ENCODE data around the gene IRF1. TPM values are rescaled to one million over a fixed set of nuclear protein-coding genes. Genes with fewer than 3 reads are reported as not detected.
A peak's percentile ranks its signal among the peaks of the same experiment; 100 is the strongest.

The IRF1 gene
- total RNA-seq, 2 donors from 2014 or later, result 5.6 to 7.3 TPM

- H3K4me3 Mint-ChIP-seq, result no peak overlapping the region
- WGBS, 2 experiments (ENCODE audit: insufficient coverage in 1 of 2, insufficient read length in 1 of 2), result 62 to 74% methylated on average over 2 of the region's 3 CpGs
- no peak overlapping the region for H3K27ac Mint-ChIP-seq
Measured at GRCh38 chr5:132445930-132446329, 44.6 kb downstream of the IRF1 start.

GRCh38 chr5:132445640-132445923 is 45.0 kb downstream of the IRF1 start:
- peaks cover 12% of the 10 kb centered on the region for H3K4me1 Mint-ChIP-seq
- no peak overlapping the region for H3K27ac Mint-ChIP-seq
- Histone ChIP-seq H3K27me3 (ENCODE audit: control insufficient read depth, insufficient read depth, low read length, poor library complexity, severe bottlenecking) (no peaks in the 10 kb centered on the region), H3K9ac (ENCODE audit: extremely low read depth, low read length, poor library complexity, severe bottlenecking) (no peak overlapping the region), H3K4me1 (ENCODE audit: control insufficient read depth, insufficient read depth, low read length) (no peaks in the 10 kb centered on the region), H3K36me3 (ENCODE audit: control insufficient read depth, insufficient read depth, low read length) (no peaks in the 10 kb centered on the region), H3K9me3 (ENCODE audit: control insufficient read depth, low read length) (no peaks in the 10 kb centered on the region), H3K4me3 (ENCODE audit: low read length) (no peak overlapping the region), H3K27ac (ENCODE audit: low read depth, low read length) (no peak overlapping the region)
- no peak for TF ChIP-seq CTCF (conservative IDR thresholded peaks at IDR 0.05)
- peaks cover 5% of the 10 kb centered on the region for H3K9me3 Mint-ChIP-seq
- WGBS, 2 experiments (ENCODE audit: insufficient coverage in 1 of 2, insufficient read length in 1 of 2), result 87 to 94% methylated on average over 2 to 4 of the region's 4 CpGs
- DNase-seq, result peak; percentile 46
- no peak overlapping the region for H3K4me3 Mint-ChIP-seq
- no peaks in the 10 kb centered on the region for H3K36me3 Mint-ChIP-seq (ENCODE audit: low read depth)
- no peaks in the 10 kb centered on the region for H3K27me3 Mint-ChIP-seq (ENCODE audit: insufficient read depth)

More at GRCh38 chr5:132445930-132446329, 44.6 kb downstream of the IRF1 start:
- Histone ChIP-seq H3K4me1 (ENCODE audit: control insufficient read depth, insufficient read depth, low read length) (no peaks in the 10 kb centered on the region), H3K9ac (ENCODE audit: extremely low read depth, low read length, poor library complexity, severe bottlenecking) (no peak overlapping the region), H3K36me3 (ENCODE audit: control insufficient read depth, insufficient read depth, low read length) (no peaks in the 10 kb centered on the region), H3K27ac (ENCODE audit: low read depth, low read length) (no peak overlapping the region), H3K9me3 (ENCODE audit: control insufficient read depth, low read length) (no peaks in the 10 kb centered on the region), H3K4me3 (ENCODE audit: low read length) (no peak overlapping the region), H3K27me3 (ENCODE audit: control insufficient read depth, insufficient read depth, low read length, poor library complexity, severe bottlenecking) (no peaks in the 10 kb centered on the region)
- peaks cover 14% of the 10 kb centered on the region for H3K4me1 Mint-ChIP-seq
- TF ChIP-seq CTCF (conservative IDR thresholded peaks at IDR 0.05), result no peak
- DNase-seq, result no peak
- no peaks in the 10 kb centered on the region for H3K27me3 Mint-ChIP-seq (ENCODE audit: insufficient read depth)
- H3K9me3 Mint-ChIP-seq, result peaks cover 5% of the 10 kb centered on the region
- H3K36me3 Mint-ChIP-seq (ENCODE audit: low read depth), result no peaks in the 10 kb centered on the region

- Mint-ChIP-seq H3K4me1 (peaks cover 12% of the 10 kb centered on the region), H3K9me3 (peaks cover 5% of the 10 kb centered on the region), H3K4me3 (no peak overlapping the region), H3K27me3 (ENCODE audit: insufficient read depth) (no peaks in the 10 kb centered on the region), H3K27ac (peak overlapping the region; percentile 31), H3K36me3 (ENCODE audit: low read depth) (no peaks in the 10 kb centered on the region)
- Histone ChIP-seq H3K27ac (ENCODE audit: low read depth, low read length) (no peak overlapping the region), H3K9ac (ENCODE audit: extremely low read depth, low read length, poor library complexity, severe bottlenecking) (no peak overlapping the region), H3K4me1 (ENCODE audit: control insufficient read depth, insufficient read depth, low read length) (no peaks in the 10 kb centered on the region), H3K4me3 (ENCODE audit: low read length) (no peak overlapping the region), H3K9me3 (ENCODE audit: control insufficient read depth, low read length) (no peaks in the 10 kb centered on the region), H3K27me3 (ENCODE audit: control insufficient read depth, insufficient read depth, low read length, poor library complexity, severe bottlenecking) (no peaks in the 10 kb centered on the region), H3K36me3 (ENCODE audit: control insufficient read depth, insufficient read depth, low read length) (no peaks in the 10 kb centered on the region)
- no peak for TF ChIP-seq CTCF (conservative IDR thresholded peaks at IDR 0.05)
- DNase-seq, result no peak
- WGBS, 2 experiments (ENCODE audit: insufficient coverage in 1 of 2, insufficient read length in 1 of 2), result 82 to 87% methylated on average over 2 to 5 of the region's 5 CpGs
Measured at GRCh38 chr5:132444841-132445639, 45.5 kb downstream of the IRF1 start.

All from endodermal cell (in vitro differentiated cells).